SH-SY5Y (cell line): ENCODE results near the gene HNRNPAB.

Experiments used
- GATA2 ChIP-seq: IDR thresholded peaks from 2 replicates; pipeline ENCODE4 v1.6.1; 2011; ENCODE audit warnings: mild to moderate bottlenecking, low read depth, low read length
- GATA3 ChIP-seq: IDR thresholded peaks from 2 replicates; pipeline ENCODE4 v1.6.1; 2011; ENCODE audit warnings: low read depth, mild to moderate bottlenecking, low read length, moderate library complexity

GRCh38 chr5:178189433-178189832 is 14.9 kb upstream of the HNRNPAB start:
- TF ChIP-seq GATA2 (no peak), GATA3 (no peak)
